H1 (cell line): ENCODE measurements around the gene CTTNBP2. TPM values are rescaled to one million over a fixed set of nuclear protein-coding genes. Genes with fewer than 3 reads are reported as not detected.

Experiments
- CTCF ChIA-PET: fragments of 300-600 bp; sonication (Branson Sonifier 250); formaldehyde crosslinking; loops from one replicate; lab custom pipeline; 2021; ENCODE audit not compliant: partially characterized antibody; lab: Charles Lee
- POLR2A ChIA-PET: fragments of 300-600 bp; sonication (Branson Sonifier 250); formaldehyde crosslinking; loops from one replicate; lab custom pipeline; 2021; ENCODE audit warnings: inconsistent platforms; ENCODE audit not compliant: partially characterized antibody; lab: Charles Lee
- DNase-seq, 2 experiments: peaks; one replicate each; pipeline versions ENCODE4 v3.0.0 to v3.0.0-alpha.2; 2010 to 2022; ENCODE audit warnings: low spot score in 2 of 2, low read depth in 1 of 2, mixed read lengths in 1 of 2
- FAIRE-seq: peaks from 2 replicates; lab custom pipeline; 2011; peaks lifted over from hg19 to GRCh38; lab: Jason Lieb, UNC
- H2AFZ ChIP-seq: 2 replicates; pipeline ENCODE4 v1.8.1; 2012; ENCODE audit warnings: low read length, inconsistent platforms
- H2AK5ac ChIP-seq: 2 replicates; pipeline ENCODE4 v1.6.1; 2013; ENCODE audit warnings: low read depth, low read length
- H2BK120ac ChIP-seq: replicated peaks from 2 replicates; pipeline ENCODE3; 2013; ENCODE audit warnings: low read depth, low read length, inconsistent platforms
- H2BK12ac ChIP-seq: 2 replicates; pipeline ENCODE4 v1.6.1; 2013; ENCODE audit warnings: low read depth, low read length
- H2BK15ac ChIP-seq: 2 replicates; pipeline ENCODE4 v1.6.1; 2013; ENCODE audit warnings: low read length
- H2BK20ac ChIP-seq: 2 replicates; pipeline ENCODE4 v1.6.1; 2013; ENCODE audit warnings: low read length
- H2BK5ac ChIP-seq: 2 replicates; pipeline ENCODE4 v1.6.1; 2013; ENCODE audit warnings: low read depth, low read length
- H3K14ac ChIP-seq: 2 replicates; pipeline ENCODE4 v1.6.1; 2013; ENCODE audit warnings: inconsistent platforms; ENCODE audit not compliant: insufficient read length
- H3K18ac ChIP-seq: 2 replicates; pipeline ENCODE4 v1.6.1; 2013; ENCODE audit warnings: low read length; ENCODE audit errors: extremely low read depth
- H3K23ac ChIP-seq: 2 replicates; pipeline ENCODE4 v1.6.1; 2013; ENCODE audit warnings: inconsistent platforms; ENCODE audit not compliant: insufficient read length
- H3K23me2 ChIP-seq: 2 replicates; pipeline ENCODE4 v1.6.1; 2013; ENCODE audit warnings: low read depth, low read length
- H3K27ac ChIP-seq: 2 replicates; pipeline ENCODE4 v1.6.1; 2011; ENCODE audit warnings: low read depth, low read length, inconsistent platforms
- H3K27me3 ChIP-seq, 4 experiments: replicated peaks in 1 of 4; 1 replicate in 1 of 4; 2 replicates in 3 of 4; pipeline versions ENCODE4 v1.6.1 to v1.8.1; 2011 to 2013; ENCODE audit warnings: low read length in 3 of 4, mild to moderate bottlenecking in 3 of 4, inconsistent platforms in 2 of 4, mixed read lengths in 2 of 4, moderate library complexity in 1 of 4; ENCODE audit not compliant: control insufficient read depth in 3 of 4, insufficient read depth in 3 of 4; ENCODE audit errors: extremely low read depth in 1 of 4
- H3K36me3 ChIP-seq, 4 experiments: 2 replicates each; pipeline versions ENCODE4 v1.6.1 to v1.8.1; 2011 to 2013; ENCODE audit warnings: mild to moderate bottlenecking in 4 of 4, low read length in 3 of 4, moderate library complexity in 2 of 4, control low read depth in 1 of 4, inconsistent platforms in 1 of 4; ENCODE audit not compliant: insufficient read depth in 4 of 4, control insufficient read depth in 2 of 4
- H3K4ac ChIP-seq: replicated peaks from 2 replicates; pipeline ENCODE3; 2013; ENCODE audit warnings: low read length, low read depth, mixed read lengths, inconsistent platforms; ENCODE audit not compliant: insufficient read length
- H3K4me1 ChIP-seq, 4 experiments: replicated peaks in 1 of 4; 1 replicate in 1 of 4; 2 replicates in 3 of 4; pipeline versions ENCODE4 v1.6.1 to v1.8.1; 2011 to 2013; ENCODE audit warnings: low read length in 3 of 4, inconsistent platforms in 2 of 4, mixed read lengths in 1 of 4; ENCODE audit not compliant: insufficient read depth in 4 of 4, control insufficient read depth in 3 of 4
- H3K4me2 ChIP-seq, 2 experiments: 2 replicates each; pipeline versions ENCODE4 v1.6.1 to v1.8.1; 2011 to 2013; ENCODE audit warnings: low read depth in 2 of 2, low read length in 2 of 2, control low read depth in 1 of 2, inconsistent platforms in 1 of 2, mild to moderate bottlenecking in 1 of 2; ENCODE audit not compliant: insufficient read depth in 1 of 2
- H3K4me3 ChIP-seq, 4 experiments: fragments of 200-600, 300-600 bp in 1 of 4; sonication (generic), shearing (Covaris generic), sonication (Bioruptor Twin) in 1 of 4; 2 replicates each; pipeline versions ENCODE4 v1.5.1 to v1.8.1; 2011 to 2016; ENCODE audit warnings: low read length in 4 of 4, low read depth in 3 of 4, control low read depth in 2 of 4, inconsistent platforms in 2 of 4, mild to moderate bottlenecking in 2 of 4, mixed read lengths in 1 of 4, moderate library complexity in 1 of 4; ENCODE audit not compliant: insufficient read depth in 2 of 4; ENCODE audit errors: extremely low read depth in 1 of 4
- H3K56ac ChIP-seq: replicated peaks from 2 replicates; pipeline ENCODE3; 2013; ENCODE audit warnings: low read depth, mild to moderate bottlenecking, mixed read lengths, low read length, inconsistent platforms; ENCODE audit not compliant: insufficient read length
- H3K79me1 ChIP-seq: 2 replicates; pipeline ENCODE4 v1.6.1; 2013; ENCODE audit warnings: low read depth, low read length, control low read depth
- H3K79me2 ChIP-seq, 2 experiments: 2 replicates each; pipeline versions ENCODE4 v1.6.1 to v1.8.1; 2012 to 2013; ENCODE audit warnings: low read length in 2 of 2, mild to moderate bottlenecking in 2 of 2, inconsistent platforms in 1 of 2; ENCODE audit not compliant: insufficient read depth in 2 of 2, control insufficient read depth in 1 of 2
- H3K9ac ChIP-seq, 4 experiments: replicated peaks in 1 of 4; 1 replicate in 1 of 4; 2 replicates in 3 of 4; pipeline versions ENCODE4 v1.6.1 to v1.8.1; 2011 to 2013; ENCODE audit warnings: low read depth in 3 of 4, low read length in 3 of 4, control low read depth in 2 of 4, mild to moderate bottlenecking in 2 of 4, moderate library complexity in 2 of 4, inconsistent platforms in 1 of 4; ENCODE audit errors: extremely low read depth in 1 of 4
- H3K9me3 ChIP-seq, 2 experiments: 2 replicates each; pipeline versions ENCODE4 v1.6.1 to v1.8.1; 2012 to 2013; ENCODE audit warnings: mild to moderate bottlenecking in 2 of 2, moderate library complexity in 2 of 2, control low read depth in 1 of 2, inconsistent platforms in 1 of 2, low read depth in 1 of 2, low read length in 1 of 2, mixed read lengths in 1 of 2; ENCODE audit not compliant: insufficient read depth in 2 of 2
- H4K20me1 ChIP-seq, 2 experiments: replicated peaks in 1 of 2; 2 replicates each; pipeline versions ENCODE3 to v1.8.1; 2011 to 2013; ENCODE audit warnings: inconsistent platforms in 2 of 2, low read length in 2 of 2, mild to moderate bottlenecking in 1 of 2; ENCODE audit not compliant: insufficient read depth in 2 of 2, control insufficient read depth in 1 of 2
- H4K5ac ChIP-seq: 2 replicates; pipeline ENCODE4 v1.6.1; 2013; ENCODE audit warnings: low read length, low read depth, mixed read lengths, inconsistent platforms; ENCODE audit not compliant: insufficient read length
- H4K8ac ChIP-seq: 2 replicates; pipeline ENCODE4 v1.8.0; 2013; ENCODE audit warnings: mild to moderate bottlenecking, moderate library complexity, low read length, inconsistent platforms; ENCODE audit not compliant: insufficient read depth; ENCODE audit errors: extremely low read depth
- H4K91ac ChIP-seq: replicated peaks from 2 replicates; pipeline ENCODE3; 2013; ENCODE audit warnings: low read length, mixed read lengths, inconsistent platforms; ENCODE audit not compliant: insufficient read length
- CHD1 ChIP-seq: IDR thresholded peaks from 2 replicates; pipeline ENCODE4 v1.6.1; 2012; ENCODE audit warnings: low read depth, low read length, improper control_type of control experiment
- CREB1 ChIP-seq: IDR thresholded peaks from 2 replicates; pipeline ENCODE4 v1.6.1; 2012; ENCODE audit warnings: inconsistent platforms
- EP300 ChIP-seq, 2 experiments: IDR thresholded peaks; 1 replicate in 1 of 2; 2 replicates in 1 of 2; pipeline ENCODE4 v1.6.1; 2011 to 2012; ENCODE audit warnings: low read depth in 2 of 2, low read length in 2 of 2, mild to moderate bottlenecking in 2 of 2, borderline replicate concordance in 1 of 2, inconsistent platforms in 1 of 2, moderate library complexity in 1 of 2
- EZH2 ChIP-seq: fragments of 200-600 bp; sonication (generic); IDR thresholded peaks from 2 replicates; pipeline ENCODE4 v1.7.1; 2012; ENCODE audit warnings: low read depth, mild to moderate bottlenecking, moderate library complexity, low read length, inconsistent platforms; ENCODE audit not compliant: severe bottlenecking
- GABPA ChIP-seq: IDR thresholded peaks from 2 replicates; pipeline ENCODE4 v1.6.1; 2011; ENCODE audit warnings: mild to moderate bottlenecking, low read length, moderate library complexity, borderline replicate concordance; ENCODE audit not compliant: insufficient read depth
- POU5F1 ChIP-seq: IDR thresholded peaks from 2 replicates; pipeline ENCODE4 v1.6.1; 2011; ENCODE audit warnings: low read depth, mild to moderate bottlenecking, low read length, moderate library complexity
- SAP30 ChIP-seq: fragments of 300-600 bp; sonication (generic); IDR thresholded peaks from 2 replicates; pipeline ENCODE4 v1.7.1; 2012; ENCODE audit warnings: low read length, moderate library complexity, mild to moderate bottlenecking, inconsistent platforms; ENCODE audit not compliant: insufficient read depth, insufficient replicate concordance
- SIN3A ChIP-seq, 2 experiments: IDR thresholded peaks in 1 of 2; conservative IDR thresholded peaks in 1 of 2; 2 replicates each; pipeline ENCODE4 v1.6.1; 2011 to 2012; ENCODE audit warnings: low read length in 2 of 2, improper control_type of control experiment in 1 of 2, low read depth in 1 of 2, mild to moderate bottlenecking in 1 of 2
- SP4 ChIP-seq: IDR thresholded peaks from 2 replicates; pipeline ENCODE4 v1.6.1; 2012; ENCODE audit warnings: low read length, inconsistent platforms
- TAF1 ChIP-seq: IDR thresholded peaks from 2 replicates; pipeline ENCODE4 v1.6.1; 2011; ENCODE audit warnings: mild to moderate bottlenecking, low read depth, low read length
- TBP ChIP-seq: IDR thresholded peaks from 2 replicates; pipeline ENCODE4 v1.6.1; 2011; ENCODE audit warnings: low read depth, low read length, improper control_type of control experiment
- ZNF274 ChIP-seq: IDR thresholded peaks from 2 replicates; pipeline ENCODE4 v1.7.0; 2012; ENCODE audit warnings: low read length, borderline replicate concordance; ENCODE audit errors: extremely low read depth
- WGBS, 2 experiments: shearing (Covaris generic) in 1 of 2; methylation state at CpG; one replicate each; pipeline versions ENCODE4 v1.1.6 to v1.1.7; 2013 to 2015; ENCODE audit warnings: low lambda C conversion rate in 2 of 2, mixed read lengths in 2 of 2, inconsistent platforms in 1 of 2, low coverage in 1 of 2, missing lambda C conversion rate in 1 of 2; ENCODE audit not compliant: insufficient replicate concordance in 2 of 2, insufficient coverage in 1 of 2, insufficient read length in 1 of 2; ENCODE audit errors: extremely low coverage in 1 of 2, missing lambda C conversion rate in 1 of 2; 5-methylcytosine and 5-hydroxymethylcytosine counted together
- polyA plus RNA-seq, 7 experiments: library from polyadenylated mRNA; depleted of rRNA in 3 of 7; stranded (reverse) in 5 of 7; unstranded in 2 of 7; fragments of >200 nt in 5 of 7; fragments of 200-250 nt in 2 of 7; gene quantifications; 1 replicate in 5 of 7; 2 replicates in 1 of 7; 4 replicates in 1 of 7; pipeline versions ENCODE4 v1.2.1 to v1.2.3, GENCODE V29; 2011 to 2013; ENCODE audit warnings: missing spikeins in 2 of 7, mixed read lengths in 2 of 7
- total RNA-seq: library from RNA; stranded (reverse); fragmentation: NEBNext Ultra II Directional; extraction: Animal tissue kit (Norgen Biotek cat#: 25700); gene quantifications from 2 replicates; pipeline ENCODE4 v1.2.1, GENCODE V29; 2021
- TF ChIP-seq, protein P1 (sequence below): IDR thresholded peaks from 2 replicates; pipeline ENCODE4 v1.6.1; 2011; ENCODE audit warnings: low read depth, mild to moderate bottlenecking, low read length; ENCODE audit not compliant: insufficient read depth

Gene CTTNBP2
- total and polyA plus RNA-seq, 2 of the 8 experiments (the other 6 are each of a cell fraction or from before 2014, with no cell fraction given): 15.3 to 35.1 TPM

DNA sequence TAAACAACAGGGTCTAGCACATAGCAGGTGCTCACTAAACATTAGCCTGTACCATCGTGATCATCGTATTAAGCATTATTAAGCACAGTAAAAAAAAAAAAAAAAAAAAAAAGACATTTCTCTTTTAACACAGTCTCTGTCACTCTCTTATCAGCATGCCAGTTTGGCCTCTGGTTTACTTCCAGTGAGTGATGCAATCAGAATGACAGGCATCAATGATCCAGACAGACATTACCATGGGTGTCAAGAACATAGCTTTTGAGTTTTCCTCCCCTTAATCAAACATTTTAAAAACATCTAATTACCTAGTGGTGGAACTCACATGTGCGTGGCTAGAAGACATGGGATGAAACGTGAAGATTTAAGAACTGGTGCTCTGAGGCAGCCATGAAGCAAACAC is 115.8 kb downstream of the CTTNBP2 start:
- no peaks in the 10 kb centered on the region for H4K20me1 ChIP-seq
- no peak overlapping the region for H3K4ac ChIP-seq
- no peaks in the 10 kb centered on the region for H3K4me1 ChIP-seq
- no peak overlapping the region for H3K27ac ChIP-seq
- no peak overlapping the region for H3K4me2 ChIP-seq
- no peak overlapping the region for H2AFZ ChIP-seq
- H3K27me3 ChIP-seq: no peaks in the 10 kb centered on the region
- no peak overlapping the region for H2BK5ac ChIP-seq
- no peak overlapping the region for H4K5ac ChIP-seq
- no peak overlapping the region for H2BK15ac ChIP-seq
- H4K8ac ChIP-seq: no peak overlapping the region
- no peaks in the 10 kb centered on the region for H3K23me2 ChIP-seq
- H2BK12ac ChIP-seq: no peak overlapping the region
- no peak for DNase-seq
- CTCF ChIA-PET: interaction anchor here (0.6 to 1.5 kb wide), 5 partner anchors 9 to 1181 kb away, joined by 3 to 4 read pairs (median 3); no protein-coding TSS in a partner anchor
- no peak for FAIRE-seq
- H2BK120ac ChIP-seq: no peak overlapping the region
- no peak overlapping the region for H3K14ac ChIP-seq
- no peak overlapping the region for H3K18ac ChIP-seq
- no peak overlapping the region for H2BK20ac ChIP-seq
- H3K4me3 ChIP-seq: no peak overlapping the region
- WGBS, 2 experiments: 93% methylated on average over 4 of the region's 4 CpGs; no CpG with 5 or more reads in 1 of the 2 experiments
- H3K9me3 ChIP-seq: no peaks in the 10 kb centered on the region
- H3K56ac ChIP-seq: no peak overlapping the region
- H3K9ac ChIP-seq: no peak overlapping the region
- no peaks in the 10 kb centered on the region for H3K79me2 ChIP-seq
- POLR2A ChIA-PET: no interaction called here
- no peak for TF ChIP-seq EZH2
- no peak for TF ChIP-seq EP300 (IDR thresholded peaks at IDR 0.05; ENCODE audit: borderline replicate concordance in 1 of 2, low read depth in 2 of 2, low read length in 2 of 2)
- TF ChIP-seq ZNF274: no peak
- TF ChIP-seq GABPA: no peak
- TF ChIP-seq, protein P1, sequence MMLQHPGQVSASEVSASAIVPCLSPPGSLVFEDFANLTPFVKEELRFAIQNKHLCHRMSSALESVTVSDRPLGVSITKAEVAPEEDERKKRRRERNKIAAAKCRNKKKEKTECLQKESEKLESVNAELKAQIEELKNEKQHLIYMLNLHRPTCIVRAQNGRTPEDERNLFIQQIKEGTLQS: no peak
- TF ChIP-seq TAF1: no peak
- TF ChIP-seq CREB1: no peak
- TF ChIP-seq POU5F1: no peak
- no peak for TF ChIP-seq CHD1
- no peak for TF ChIP-seq TBP
- TF ChIP-seq SP4: no peak
- no peak for TF ChIP-seq SAP30
- no peak for TF ChIP-seq SIN3A (conservative IDR thresholded peaks at IDR 0.05 in 1 of 2, IDR thresholded peaks at IDR 0.05 in 1 of 2; ENCODE audit: low read depth in 1 of 2, low read length in 2 of 2)
- peaks cover 3 to 59% (median 37%) of the 10 kb centered on the region in 4 experiments; a peak in 7 of 8 replicates for H3K36me3 ChIP-seq
- H3K23ac ChIP-seq: no peak overlapping the region
- no peak overlapping the region for H4K91ac ChIP-seq
- H3K79me1 ChIP-seq: no peaks in the 10 kb centered on the region
- no peak overlapping the region for H2AK5ac ChIP-seq
